COLO668 (cell line): ENCODE results near the gene PRMT1.
"Not testable (repeated sequence)": the region's sequence is repeated elsewhere in the genome, so short reads cannot be mapped to it uniquely, and the experiment has no call there.

Experiments
- DNase-seq: peaks from one replicate; lab custom pipeline; 2025; ENCODE audit not compliant: unreplicated experiment; lab: John Stamatoyannopoulos, UW

The PRMT1 gene

GRCh38 chr19:49677231-49677900 is at the start of gene PRMT1:
Gene PRMT1 (plus strand): TSS chr19:49677271. CDS start chr19:49677281, 10 bp downstream.
- peak; percentile 62 for DNase-seq

DNA sequence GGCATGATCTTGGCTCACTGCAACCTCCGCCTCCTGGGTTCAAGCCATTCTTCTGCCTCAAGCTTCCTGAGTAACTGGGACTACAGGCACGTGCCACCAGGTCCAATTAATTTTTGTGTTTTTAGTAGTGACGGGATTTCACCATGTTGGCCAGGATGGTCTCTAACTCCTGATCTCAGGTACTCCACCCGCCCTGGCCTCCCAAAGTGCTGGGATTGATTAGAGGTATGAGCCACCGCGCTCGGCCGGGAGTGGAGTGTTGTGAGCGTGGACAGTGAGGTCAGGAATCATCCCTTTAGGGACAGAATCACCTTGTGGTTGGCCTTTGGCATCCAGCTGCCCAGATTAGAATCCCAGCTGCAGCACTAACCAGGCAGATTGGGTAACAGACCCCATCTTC is 47.4 kb upstream of the PRMT1 start:
- no peak for DNase-seq

DNA sequence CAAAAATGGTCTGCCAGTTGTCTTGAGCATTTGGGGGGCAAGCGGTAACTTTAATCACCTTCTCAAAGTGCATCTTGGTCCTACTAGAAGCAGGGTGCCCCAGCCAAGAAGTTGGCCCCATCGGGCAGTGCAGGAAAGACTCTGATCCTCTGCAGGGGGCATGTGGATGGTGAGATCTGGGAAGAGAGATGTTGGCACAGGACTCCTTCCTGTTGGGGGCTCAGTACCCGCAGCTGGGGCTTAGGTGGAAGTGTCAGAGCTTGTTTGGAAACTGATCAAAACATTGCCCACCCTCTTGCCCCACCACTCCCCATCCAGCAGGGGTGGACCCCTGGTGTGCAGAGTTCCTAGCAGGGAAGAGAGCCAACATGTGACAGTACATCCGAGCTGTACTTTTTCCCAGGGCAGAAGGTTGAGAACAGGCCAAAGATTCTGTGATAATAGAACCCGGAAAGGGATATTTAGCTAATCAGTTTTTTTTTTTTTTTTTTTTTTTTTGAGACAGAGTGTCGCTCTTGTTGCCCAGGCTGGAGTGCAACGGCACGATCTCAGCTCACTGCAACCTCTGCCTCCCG is 46.0 kb upstream of the PRMT1 start:
- DNase-seq, result no peak

DNA sequence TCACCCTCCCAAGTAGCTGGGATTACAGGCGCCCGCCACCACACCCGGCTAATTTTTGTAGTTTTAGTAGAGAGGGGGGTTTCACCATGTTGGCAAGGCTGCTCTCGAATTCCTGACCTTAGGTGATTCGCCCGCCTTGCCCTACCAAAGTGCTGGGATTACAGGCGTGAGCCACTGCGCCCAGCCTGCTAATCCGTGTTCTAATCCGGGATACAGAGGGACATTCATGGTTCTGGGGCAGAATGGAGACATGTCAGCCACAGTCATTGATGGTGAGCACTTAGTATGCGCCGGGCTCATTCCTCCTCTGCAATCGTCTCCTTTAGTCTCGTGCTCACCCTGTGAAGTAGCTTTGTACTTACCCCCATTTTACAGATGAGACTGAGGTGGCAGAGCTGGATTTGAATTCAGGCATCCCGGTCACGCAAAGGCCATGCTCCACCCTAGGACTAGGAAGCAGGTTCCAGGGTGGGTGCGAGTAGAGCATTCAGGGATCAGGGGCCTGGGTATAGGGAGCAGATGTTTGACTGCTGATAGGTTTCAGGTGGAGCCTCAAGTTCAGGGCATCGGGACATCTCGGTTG is 45.4 kb upstream of the PRMT1 start:
- DNase-seq, result no peak

DNA sequence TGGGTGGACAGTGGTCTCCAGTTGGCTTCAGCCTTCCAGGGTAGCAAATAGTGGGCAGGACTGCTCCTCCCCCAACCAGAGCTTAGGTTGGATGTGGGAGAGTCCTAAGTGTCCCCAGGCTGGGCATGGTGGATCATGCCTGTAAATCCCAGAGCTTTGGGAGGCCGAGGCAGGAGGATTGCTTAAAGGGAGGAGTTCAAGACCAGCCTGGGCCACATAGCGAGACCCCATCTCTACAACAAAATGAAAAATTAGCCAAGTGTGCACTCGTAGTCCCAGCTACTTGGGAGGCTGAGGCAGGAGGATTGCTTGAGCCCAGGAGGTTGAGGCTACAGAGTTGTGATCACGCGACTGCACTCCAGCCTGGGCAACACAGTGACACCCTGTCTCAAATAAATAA is 44.5 kb upstream of the PRMT1 start:
- DNase-seq, result no peak

- DNase-seq, result not testable (repeated sequence)
Observed at GRCh38 chr19:49633273-49633672, 43.8 kb upstream of the PRMT1 start.

DNA sequence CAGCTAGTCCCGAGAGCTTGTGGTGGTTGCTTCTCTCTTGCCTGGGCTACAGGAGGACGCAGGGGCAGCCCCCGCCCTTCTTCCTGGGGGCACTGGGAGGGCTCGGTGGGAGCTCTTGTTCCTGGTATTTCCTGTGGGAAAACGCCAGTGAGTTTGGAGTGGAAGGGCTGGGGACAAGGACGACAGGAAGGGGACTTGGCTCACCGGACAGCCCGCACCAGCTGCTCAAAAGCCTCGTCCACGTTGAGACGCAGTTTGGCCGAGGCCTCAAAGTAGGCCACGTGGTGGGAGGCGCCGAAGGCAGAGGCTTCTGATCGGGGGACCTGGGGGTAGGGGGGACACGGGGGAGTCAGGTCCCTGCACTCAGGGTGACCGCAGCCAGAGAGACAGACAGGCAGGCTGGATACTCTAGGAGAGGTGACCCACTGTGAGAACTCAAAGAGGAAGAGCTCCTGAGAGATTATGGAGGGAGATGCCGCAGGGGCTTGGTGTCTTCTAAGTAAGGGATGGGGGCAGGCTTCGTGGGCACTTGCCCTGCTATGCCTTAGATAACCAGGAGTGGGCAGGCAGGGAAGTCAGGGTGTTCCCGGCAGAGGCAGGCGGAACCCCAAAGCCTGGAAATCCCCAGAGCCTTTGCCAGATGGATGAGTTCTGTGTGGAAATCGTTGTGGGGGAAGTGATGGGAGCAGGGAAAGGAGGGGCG is 41.4 kb upstream of the PRMT1 start:
- DNase-seq, result peak; percentile 17

GRCh38 chr19:49636233-49636932 is 40.7 kb upstream of the PRMT1 start:
- DNase-seq, result no peak

GRCh38 chr19:49637821-49638738 is 39.0 kb upstream of the PRMT1 start:
- no peak for DNase-seq

DNA sequence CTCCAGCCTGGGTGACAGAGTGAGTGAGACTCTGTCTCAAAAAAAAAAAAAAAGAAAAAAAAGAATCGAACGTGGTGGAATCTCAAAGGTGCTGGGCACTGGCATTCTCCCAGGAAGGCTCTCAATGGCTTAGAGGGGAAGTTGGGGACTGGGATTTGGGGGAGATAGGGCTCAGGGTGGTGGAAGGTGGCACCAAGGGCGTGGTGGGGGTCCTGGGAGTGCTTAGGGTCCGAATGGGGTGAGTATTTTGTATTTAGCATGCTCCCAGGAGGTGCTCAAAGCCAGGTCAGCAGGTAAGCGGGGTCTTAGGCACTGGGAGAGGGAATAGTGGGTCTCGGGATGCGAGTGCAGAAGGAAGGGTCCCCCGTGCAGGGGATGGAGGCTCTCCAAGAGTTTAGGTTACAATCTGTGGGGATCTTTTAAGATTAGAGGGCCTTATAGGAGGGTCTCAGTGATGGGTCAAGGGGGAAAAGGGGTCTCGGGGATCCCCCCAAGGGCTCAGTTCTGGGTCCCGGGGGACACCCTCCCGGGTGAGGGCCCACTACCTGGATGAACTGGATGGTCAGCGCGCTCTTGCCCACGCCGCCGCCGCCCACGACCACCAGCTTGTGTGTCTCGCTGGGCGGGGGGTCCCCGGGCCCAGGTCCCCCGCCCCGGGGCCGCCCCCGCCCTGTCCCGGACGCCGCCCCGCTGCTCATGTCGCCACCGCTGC is 37.5 kb upstream of the PRMT1 start:
- no peak for DNase-seq

GRCh38 chr19:49640113-49640898 is 36.8 kb upstream of the PRMT1 start, which contains the start of gene RRAS:
Gene RRAS (minus strand): TSS chr19:49640143. CDS start chr19:49640098, 45 bp downstream.
- peak; percentile 99 for DNase-seq

DNA sequence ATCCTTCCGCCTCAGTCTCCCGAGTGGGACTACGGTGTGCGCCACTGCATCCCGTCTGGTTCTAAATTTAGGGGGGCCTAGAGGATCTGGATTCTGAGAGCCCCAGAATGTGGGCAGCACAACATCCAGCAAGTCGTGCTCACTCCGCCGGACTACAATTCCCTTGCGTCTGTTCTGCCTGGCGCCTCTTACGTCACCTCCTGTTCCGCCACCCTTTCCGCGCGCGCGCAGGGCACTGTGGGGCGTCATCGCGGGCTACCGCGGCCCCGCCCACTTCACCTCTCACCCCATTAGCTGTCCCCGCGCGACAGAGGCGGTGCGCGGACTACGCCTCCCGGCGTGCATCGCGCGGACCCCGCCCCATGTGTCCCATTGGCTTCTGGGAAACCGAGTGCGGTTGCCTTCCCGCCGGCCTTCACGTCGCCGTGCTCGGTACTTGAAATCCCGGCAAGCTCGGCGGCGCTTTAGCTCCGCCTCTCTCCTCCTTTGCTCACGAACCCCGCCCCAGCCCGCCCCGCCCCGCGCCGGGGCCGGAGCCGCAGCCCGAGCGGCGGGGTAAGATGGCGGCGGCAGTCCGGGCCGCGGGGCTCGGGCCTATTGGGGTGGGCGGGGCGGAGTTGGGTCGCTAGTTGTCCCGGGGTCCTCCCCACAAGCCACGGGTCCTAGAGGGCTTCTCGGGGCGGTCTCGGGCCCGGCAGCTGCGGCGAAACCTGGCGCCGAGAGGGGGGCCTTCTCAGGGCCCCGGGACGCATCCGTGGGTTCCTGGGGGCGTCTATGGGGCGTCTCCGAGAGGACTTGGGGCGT is 35.2 kb upstream of the PRMT1 start, which contains the start of gene SCAF1:
SCAF1 (plus strand) TSS at position 522 of the 804 bp plus-strand sequence. CDS start 2,818 bp downstream, outside the sequence.
- peak; percentile 99 for DNase-seq

- DNase-seq, result no peak
Observed at GRCh38 chr19:49642492-49643035, 34.5 kb upstream of the PRMT1 start.

DNA sequence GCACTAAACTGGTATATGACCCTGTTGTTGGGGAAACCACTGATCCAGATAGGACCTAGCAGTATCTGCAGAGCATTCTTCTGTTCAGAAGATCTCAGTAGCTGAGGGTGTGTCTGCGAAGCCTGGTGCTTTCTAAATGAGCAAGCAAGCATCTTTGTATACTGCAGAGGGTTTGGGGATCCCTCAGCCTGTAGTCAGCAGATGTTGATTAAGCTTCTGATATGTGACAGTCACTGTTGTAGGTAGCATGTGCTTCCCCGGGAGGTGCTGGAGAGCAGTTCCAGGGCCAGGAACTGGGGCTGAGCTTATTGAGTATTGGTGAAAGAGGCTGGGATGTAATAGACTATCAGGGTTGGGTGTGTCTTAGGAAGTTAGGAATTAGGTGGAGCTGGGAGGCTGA is 33.6 kb upstream of the PRMT1 start:
- no peak for DNase-seq

DNA sequence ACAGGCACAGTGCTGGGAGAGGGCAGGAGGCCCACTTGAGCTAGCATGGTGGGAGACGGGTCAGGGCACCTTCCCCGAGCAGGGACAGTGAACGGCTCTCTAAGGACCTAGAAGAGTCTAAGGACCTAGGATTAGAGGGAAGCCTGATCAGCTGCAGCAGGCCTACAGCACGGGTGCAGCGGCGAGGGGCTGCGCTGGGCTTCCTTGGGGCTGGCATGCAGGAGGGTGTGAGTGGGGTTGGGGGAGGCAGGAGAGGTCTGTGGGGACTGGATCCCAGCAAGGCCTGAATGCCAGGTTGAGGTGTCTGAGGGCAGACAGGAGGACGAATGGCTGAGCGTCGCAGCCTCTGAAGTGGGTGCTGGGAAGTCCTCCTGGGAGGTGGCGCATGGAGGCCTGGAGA is 31.5 kb upstream of the PRMT1 start:
- no peak for DNase-seq

- no peak for DNase-seq
Observed at GRCh38 chr19:49645995-49646394, 31.1 kb upstream of the PRMT1 start.

GRCh38 chr19:49646586-49646985 is 30.5 kb upstream of the PRMT1 start:
- DNase-seq, result no peak
